Panc1 (cell line): ENCODE data around the gene SLC35A3. TPM values are rescaled to one million over a fixed set of nuclear protein-coding genes. Genes with fewer than 3 reads are reported as not detected.
A peak's percentile ranks its signal among the peaks of the same experiment; 100 is the strongest.
"Not testable (repeated sequence)": the region's sequence is repeated elsewhere in the genome, so short reads cannot be mapped to it uniquely, and the experiment has no call there.

Source experiments
- ATAC-seq: fragments of 200-7000 bp; cut with Tn5 transposase; 2 replicates; pipeline ENCODE4 v1.9.1; 2020; ENCODE audit warnings: mild to moderate bottlenecking, moderate library complexity
- BruUV-seq: library from RNA; stranded (reverse); fragments of 400-500 nt; replicated peaks from 2 replicates; lab custom pipeline; 2021; lab: Mats Ljungman, UMichigan
- CTCF ChIA-PET: fragments of 300-600 bp; sonication (Branson Sonifier 250); formaldehyde crosslinking; loops from one replicate; lab custom pipeline; 2022; ENCODE audit warnings: antibody characterized with exemption; lab: Charles Lee
- POLR2A ChIA-PET: fragments of 300-600 bp; sonication (Branson Sonifier 250); formaldehyde crosslinking; loops from one replicate; lab custom pipeline; 2022; ENCODE audit warnings: antibody characterized with exemption; lab: Charles Lee
- DNase-seq: peaks from one replicate; pipeline ENCODE4 v3.0.0-alpha.2; 2010; ENCODE audit warnings: low read depth, low spot score
- H3K27ac ChIP-seq: 2 replicates; pipeline ENCODE4 v1.5.1; 2011; ENCODE audit warnings: mild to moderate bottlenecking, low read length, inconsistent platforms
- H3K27me3 ChIP-seq: fragments of 200-500 bp; sonication (Bioruptor generic); 2 replicates; pipeline ENCODE4 v1.6.0; 2014; ENCODE audit warnings: low read length, inconsistent platforms; ENCODE audit not compliant: control insufficient read depth, insufficient read depth
- H3K36me3 ChIP-seq: fragments of 200-500 bp; sonication (Bioruptor generic); 2 replicates; pipeline ENCODE4 v1.5.1; 2014; ENCODE audit warnings: inconsistent platforms, mild to moderate bottlenecking, low read length, moderate library complexity; ENCODE audit not compliant: control insufficient read depth, insufficient read depth
- H3K4me1 ChIP-seq: 2 replicates; pipeline ENCODE4 v1.5.1; 2011; ENCODE audit warnings: inconsistent platforms, mild to moderate bottlenecking, low read length, moderate library complexity; ENCODE audit not compliant: control insufficient read depth, insufficient read depth
- H3K4me3 ChIP-seq, 2 experiments: 2 replicates each; pipeline ENCODE4 v1.5.1; 2011 to 2012; ENCODE audit warnings: low read depth in 2 of 2, low read length in 2 of 2, mild to moderate bottlenecking in 2 of 2, inconsistent platforms in 1 of 2, moderate library complexity in 1 of 2
- H3K9me3 ChIP-seq: fragments of 200-500 bp; sonication (Bioruptor generic); 2 replicates; pipeline ENCODE4 v1.5.1; 2014; ENCODE audit warnings: low read depth, mild to moderate bottlenecking, inconsistent platforms, low read length, moderate library complexity; ENCODE audit not compliant: control insufficient read depth, insufficient read depth
- CTCF ChIP-seq: fragments of 450-650 bp; IDR thresholded peaks from 2 replicates; pipeline ENCODE4 v1.5.1; 2017; ENCODE audit warnings: mild to moderate bottlenecking
- POLR2AphosphoS5 ChIP-seq: IDR thresholded peaks from 2 replicates; pipeline ENCODE4 v1.6.1; 2012; ENCODE audit warnings: mild to moderate bottlenecking, low read depth, low read length, moderate library complexity
- REST ChIP-seq, 2 experiments: IDR thresholded peaks; 2 replicates each; pipeline ENCODE4 v1.6.1; 2011 to 2012; ENCODE audit warnings: low read depth in 2 of 2, control low read depth in 1 of 2, low read length in 1 of 2, mild to moderate bottlenecking in 1 of 2, moderate library complexity in 1 of 2; ENCODE audit not compliant: insufficient read depth in 1 of 2
- SIN3A ChIP-seq: IDR thresholded peaks from 2 replicates; pipeline ENCODE4 v1.6.1; 2012; ENCODE audit warnings: low read depth, mild to moderate bottlenecking, low read length, moderate library complexity, borderline replicate concordance; ENCODE audit not compliant: insufficient read depth
- TCF7L2 ChIP-seq: IDR thresholded peaks from 2 replicates; pipeline ENCODE4 v1.6.1; 2011; ENCODE audit warnings: mild to moderate bottlenecking, low read depth, low read length, inconsistent platforms
- in situ Hi-C: cut with HindIII; loops from 2 replicates; pipeline ENCODE4 v1.10.0; 2016; ENCODE audit warnings: low sequenced_read_pairs, low pct_unique_long_range_greater_than_20kb
- intact Hi-C: fragments of 100-400 bp; cut with micrococcal nuclease; formaldehyde crosslinking; loops from one replicate; pipeline ENCODE4 v1.10.0; 2022; ENCODE audit not compliant: unreplicated experiment
- total RNA-seq: library from RNA; stranded (reverse); gene quantifications from one replicate; pipeline ENCODE4 v1.2.1, GENCODE V29; 2021; ENCODE audit not compliant: unreplicated experiment

The SLC35A3 gene
- total RNA-seq, 1 experiment from 2014 or later = 15.9 TPM

GRCh38 chr1:99969260-99969728 lies 502 bp upstream of the SLC35A3 start:
- peak overlapping the region; percentile 77 to 78 for H3K4me3 ChIP-seq
- H3K27ac ChIP-seq = peak overlapping the region; percentile 83
- DNase-seq = peak; percentile 1
- no peaks in the 10 kb centered on the region for H3K27me3 ChIP-seq
- CTCF ChIA-PET = no interaction called here
- peak; percentile 20 for ATAC-seq
- no peak for TF ChIP-seq POLR2AphosphoS5
- no peak for TF ChIP-seq SIN3A
- no peak for TF ChIP-seq TCF7L2
- no peak for TF ChIP-seq REST (IDR thresholded peaks at IDR 0.05; ENCODE audit: insufficient read depth in 1 of 2, low read depth in 2 of 2, low read length in 1 of 2)
- no peak for TF ChIP-seq CTCF
- intact Hi-C loops (no loop called here), in situ Hi-C loops (no loop called here)
- peaks cover 2% of the 10 kb centered on the region; the same call in 1 of the 2 replicates for H3K36me3 ChIP-seq
- H3K4me1 ChIP-seq = no peaks in the 10 kb centered on the region
- no TSS peak for BruUV-seq
- POLR2A ChIA-PET = no interaction called here
- no peaks in the 10 kb centered on the region for H3K9me3 ChIP-seq

GRCh38 chr1:99970713-99971255 lies 988 bp downstream of the SLC35A3 start:
- CTCF ChIA-PET = no interaction called here
- Histone ChIP-seq H3K27ac (peak overlapping the region; percentile 83), H3K27me3 (no peaks in the 10 kb centered on the region), H3K9me3 (no peaks in the 10 kb centered on the region), H3K4me3 (peak overlapping the region; percentile 77 to 78), H3K4me1 (no peaks in the 10 kb centered on the region), H3K36me3 (peaks cover 2% of the 10 kb centered on the region)
- intact Hi-C loops (no loop called here), in situ Hi-C loops (no loop called here)
- POLR2A ChIA-PET = interaction anchor here (0.7 kb wide), 1 partner anchor 49 kb away, joined by 7 read pairs; no protein-coding TSS in a partner anchor
- DNase-seq = peak; percentile 5
- no peak for TF ChIP-seq CTCF
- no peak for TF ChIP-seq REST (IDR thresholded peaks at IDR 0.05; ENCODE audit: insufficient read depth in 1 of 2, low read depth in 2 of 2, low read length in 1 of 2)
- no peak for TF ChIP-seq SIN3A
- TF ChIP-seq POLR2AphosphoS5 = no peak
- TF ChIP-seq TCF7L2 = no peak
- ATAC-seq = no peak
- no TSS peak for BruUV-seq

GRCh38 chr1:99972066-99972465 lies 2.3 kb downstream of the SLC35A3 start:
- H3K9me3 ChIP-seq, H3K27ac ChIP-seq, H3K4me1 ChIP-seq, POLR2A ChIA-PET, in situ Hi-C loops, ATAC-seq, intact Hi-C loops, BruUV-seq, H3K36me3 ChIP-seq, DNase-seq, H3K4me3 ChIP-seq, H3K27me3 ChIP-seq: not testable (repeated sequence)
- CTCF ChIA-PET = interaction anchor here (0.7 kb wide), 1 partner anchor 277 kb away, joined by 6 read pairs; no protein-coding TSS in a partner anchor
